GM19438 (cell line): ENCODE results near the gene PCNX4.

Source experiments
- ATAC-seq: cut with Tn5 transposase; IDR thresholded peaks from one replicate; pipeline ENCODE4 v1.9.1; 2021; ENCODE audit warnings: low read depth; ENCODE audit not compliant: unreplicated experiment

PCNX4 gene

DNA sequence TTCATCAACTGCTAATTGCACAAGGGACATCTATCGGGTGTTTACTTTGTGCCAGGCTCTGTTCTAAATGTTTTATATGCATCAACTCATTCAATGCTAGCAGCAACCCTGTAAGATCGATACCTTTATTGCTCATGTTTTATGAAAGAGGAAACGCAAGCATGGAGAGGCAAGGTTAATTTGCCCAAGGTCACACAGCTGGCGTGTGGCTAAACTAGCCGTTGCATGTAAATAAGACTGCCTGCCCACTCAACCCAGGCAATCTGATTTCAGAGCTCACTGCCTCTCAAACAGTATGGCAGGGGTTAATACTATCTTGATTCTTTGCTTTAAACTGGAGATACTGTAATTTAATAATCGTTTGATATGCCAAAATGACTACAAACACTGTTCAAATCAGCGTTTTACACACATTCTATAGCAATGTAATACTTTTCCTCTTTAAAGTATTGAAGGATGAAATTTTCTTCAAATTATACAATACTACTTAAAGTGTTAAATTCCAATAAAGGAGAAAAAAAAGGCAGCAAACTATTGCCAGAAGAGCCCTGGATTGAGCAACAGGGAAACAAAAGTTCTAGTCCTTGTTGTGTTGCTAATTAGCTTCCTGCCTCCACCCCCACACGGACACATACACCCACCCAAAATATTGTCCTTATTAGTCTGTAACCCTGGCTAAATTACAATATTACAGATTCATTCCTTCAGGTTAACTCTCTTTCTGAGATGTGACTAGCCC, 112.5 kb downstream of the PCNX4 start:
- peak; percentile 72 for ATAC-seq

DNA sequence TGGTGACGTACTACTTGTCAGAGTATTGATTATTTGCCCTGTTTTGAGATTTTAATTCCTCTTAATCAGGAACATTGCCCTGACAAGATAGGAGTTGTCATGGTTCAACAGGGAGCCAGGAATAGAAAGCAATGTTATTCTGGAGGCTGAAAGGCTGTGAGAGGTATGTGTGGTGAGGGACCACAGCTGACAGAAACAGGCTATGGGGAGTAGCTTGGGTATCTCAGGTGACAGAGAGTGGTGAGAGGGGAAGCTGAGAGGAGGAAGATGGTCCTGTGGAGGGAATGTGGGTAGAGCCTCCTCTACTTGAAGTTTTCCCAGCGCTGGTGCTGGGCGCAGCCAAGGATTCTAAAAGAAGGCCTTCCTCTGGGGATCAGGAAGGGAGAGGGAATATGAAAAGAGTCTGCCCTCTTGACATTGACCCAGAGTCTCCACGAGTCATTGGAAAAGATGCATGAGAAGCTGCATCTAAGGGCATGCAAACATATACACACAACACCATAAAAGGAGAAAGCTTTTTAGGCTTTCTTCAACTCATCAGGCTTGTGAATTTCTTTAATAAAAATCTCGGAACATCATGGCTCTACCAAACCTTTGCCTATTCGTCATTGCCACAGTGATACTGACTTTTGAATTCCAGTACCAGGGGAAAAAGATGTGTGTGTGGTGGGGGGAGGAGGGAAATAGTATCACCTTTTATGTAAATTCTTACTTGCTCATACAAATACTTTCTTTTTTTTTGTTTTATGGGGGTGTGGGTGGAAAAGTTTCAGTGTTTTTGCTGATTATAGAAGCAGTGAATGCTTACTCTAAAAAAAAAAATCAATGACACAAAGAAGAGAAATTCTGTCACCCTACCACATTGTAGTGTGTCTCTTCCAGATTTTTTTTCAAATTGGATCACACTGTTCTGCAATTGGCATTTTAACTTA, 113.4 kb downstream of the PCNX4 start:
- ATAC-seq = peak; percentile 70

DNA sequence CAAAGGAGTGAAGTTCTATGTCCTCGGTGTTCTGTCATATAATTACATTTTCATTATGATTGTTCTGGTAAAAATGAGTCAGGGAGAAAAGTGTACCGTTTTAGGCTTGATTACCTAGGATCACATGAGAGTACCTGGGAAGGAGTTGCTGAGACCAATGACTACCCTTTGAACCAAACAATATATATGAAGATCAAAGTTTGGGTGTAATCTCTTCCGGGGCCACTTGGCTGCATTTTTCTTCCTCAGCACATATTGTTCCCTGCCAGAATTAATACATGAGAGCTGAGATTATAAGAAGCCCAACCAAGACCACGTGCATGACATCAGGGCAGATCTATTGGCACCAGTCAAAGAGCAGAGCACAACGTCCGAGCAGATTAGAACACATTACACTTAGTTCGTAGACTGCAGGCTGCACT, 114.5 kb downstream of the PCNX4 start:
- no peak for ATAC-seq

DNA sequence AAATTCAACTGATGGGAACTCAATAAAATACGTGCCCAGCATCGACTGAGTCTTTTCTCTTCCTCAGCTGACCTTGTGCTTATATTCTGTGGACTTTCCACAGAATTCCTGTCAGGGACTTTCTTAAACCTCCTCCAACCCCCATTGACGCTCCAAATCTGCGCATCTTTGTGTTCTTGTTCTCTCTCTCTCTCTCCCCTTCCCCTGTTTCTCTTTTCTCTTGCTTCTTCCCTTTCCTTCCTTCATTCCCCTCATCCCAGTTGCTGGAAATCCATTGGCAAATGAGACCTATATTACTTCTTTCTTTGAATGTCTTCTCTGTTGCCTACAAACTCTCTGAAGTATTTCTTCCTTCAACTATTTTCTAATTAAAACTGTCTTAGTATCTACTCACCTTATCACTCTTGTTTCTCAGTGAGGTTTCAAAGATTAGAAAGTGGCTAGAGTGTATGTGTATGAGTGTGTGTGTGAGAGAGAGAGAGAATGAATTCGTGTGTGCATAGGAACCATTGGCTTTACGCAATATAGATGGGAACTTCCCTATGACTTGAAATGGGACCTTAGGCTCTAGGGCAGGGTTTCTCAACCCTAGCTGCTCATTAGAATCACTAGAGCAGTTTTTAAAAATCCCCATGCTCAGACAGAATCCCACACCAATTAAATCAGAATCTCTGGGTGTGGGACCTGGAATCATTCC, 115.3 kb downstream of the PCNX4 start:
- ATAC-seq = no peak

DNA sequence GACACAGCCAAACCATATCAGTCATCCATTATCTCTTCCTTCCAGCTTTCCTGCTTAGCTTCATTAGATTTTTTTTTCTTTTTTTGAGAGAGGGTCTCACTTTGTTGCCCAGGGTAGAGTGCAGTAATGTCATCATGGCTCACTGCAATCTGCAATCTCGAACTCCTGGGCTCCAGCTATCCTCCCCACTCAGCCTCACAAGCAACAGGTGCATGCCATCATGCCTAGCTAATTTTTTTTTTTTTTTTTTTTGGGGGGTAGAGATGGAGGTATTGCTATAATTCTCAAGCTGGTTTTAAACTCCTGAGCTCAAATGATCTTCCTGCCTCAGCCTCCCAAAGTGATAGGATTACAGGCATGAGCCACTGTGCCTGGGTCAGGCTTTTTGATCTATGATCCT, 119.0 kb downstream of the PCNX4 start:
- ATAC-seq = no peak

DNA sequence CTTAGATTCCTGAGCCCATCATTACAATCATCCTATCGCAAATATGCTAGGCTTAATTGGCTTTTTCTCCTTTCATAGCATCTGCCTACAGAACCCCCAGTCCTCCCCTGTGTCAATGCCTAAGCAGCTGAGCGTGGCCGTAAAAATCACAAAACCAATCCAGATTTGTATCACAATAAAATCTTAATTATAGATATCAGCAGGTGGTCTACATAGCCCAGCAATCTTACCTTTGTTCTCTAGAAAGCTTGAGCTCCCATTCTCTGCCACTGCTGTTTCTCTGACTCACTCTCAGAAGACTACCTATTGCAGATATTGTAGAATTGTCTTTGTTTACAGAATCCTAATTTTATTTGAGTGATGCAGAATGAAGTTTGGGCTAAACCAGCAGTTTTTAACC, 119.4 kb downstream of the PCNX4 start:
- no peak for ATAC-seq

DNA sequence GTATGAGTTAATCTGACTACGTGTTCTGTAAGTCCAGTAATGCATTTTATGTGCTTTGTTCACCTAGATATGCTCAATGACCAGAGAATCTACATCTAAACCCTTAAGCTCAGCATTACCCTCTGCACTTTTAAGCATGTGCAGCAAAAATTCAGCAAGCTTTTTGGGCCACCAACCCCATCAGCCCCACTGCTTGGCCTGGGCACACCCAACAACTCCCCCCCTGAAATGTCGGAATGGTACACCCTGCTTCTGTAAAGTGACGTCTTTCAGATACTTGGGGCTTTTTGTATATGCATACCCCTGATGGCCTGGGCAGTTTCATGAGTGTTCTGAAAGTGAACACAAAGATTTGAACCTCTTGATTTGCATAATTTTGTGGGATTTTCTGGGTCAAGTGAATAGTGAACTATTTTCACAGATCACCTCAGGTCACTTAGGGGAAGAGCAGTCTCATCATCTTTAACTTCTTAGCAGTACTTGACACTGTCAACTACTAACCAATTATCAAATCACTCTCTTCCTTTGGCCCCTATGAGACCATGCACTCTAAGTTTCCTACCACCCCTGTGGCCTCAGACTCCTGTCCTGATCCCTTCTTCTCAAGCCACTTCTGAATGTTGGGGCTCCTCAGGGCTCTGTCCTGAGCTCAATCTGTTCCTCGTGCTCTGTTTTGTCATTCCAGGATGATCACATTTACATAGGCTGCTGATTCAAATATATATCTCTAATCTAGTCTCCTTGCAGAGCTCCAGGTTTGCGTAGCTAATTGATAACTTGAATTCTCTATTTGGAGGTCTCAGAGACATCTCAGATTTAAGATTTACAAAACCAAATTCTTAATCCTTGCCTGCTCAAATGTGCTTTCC, 121.0 kb downstream of the PCNX4 start:
- peak; percentile 92 for ATAC-seq

DNA sequence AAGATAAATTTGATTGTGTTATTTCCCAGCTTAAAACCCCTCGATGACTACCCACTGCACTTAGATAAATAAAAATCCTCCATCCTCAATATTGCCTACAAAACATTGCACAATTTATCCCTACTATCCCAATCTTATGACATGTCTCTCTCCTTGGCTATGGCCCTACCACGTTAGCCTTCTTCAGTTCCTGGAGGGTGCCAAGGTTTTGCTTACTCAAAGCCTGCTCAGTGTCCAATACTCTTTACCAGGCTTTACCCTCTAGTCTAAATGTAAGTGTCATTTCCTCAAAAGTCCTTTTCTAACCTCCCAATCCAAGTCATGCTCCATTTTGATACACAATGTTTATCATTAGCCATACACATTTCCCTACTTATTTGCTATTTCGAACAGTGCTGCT, 122.3 kb downstream of the PCNX4 start:
- no peak for ATAC-seq

DNA sequence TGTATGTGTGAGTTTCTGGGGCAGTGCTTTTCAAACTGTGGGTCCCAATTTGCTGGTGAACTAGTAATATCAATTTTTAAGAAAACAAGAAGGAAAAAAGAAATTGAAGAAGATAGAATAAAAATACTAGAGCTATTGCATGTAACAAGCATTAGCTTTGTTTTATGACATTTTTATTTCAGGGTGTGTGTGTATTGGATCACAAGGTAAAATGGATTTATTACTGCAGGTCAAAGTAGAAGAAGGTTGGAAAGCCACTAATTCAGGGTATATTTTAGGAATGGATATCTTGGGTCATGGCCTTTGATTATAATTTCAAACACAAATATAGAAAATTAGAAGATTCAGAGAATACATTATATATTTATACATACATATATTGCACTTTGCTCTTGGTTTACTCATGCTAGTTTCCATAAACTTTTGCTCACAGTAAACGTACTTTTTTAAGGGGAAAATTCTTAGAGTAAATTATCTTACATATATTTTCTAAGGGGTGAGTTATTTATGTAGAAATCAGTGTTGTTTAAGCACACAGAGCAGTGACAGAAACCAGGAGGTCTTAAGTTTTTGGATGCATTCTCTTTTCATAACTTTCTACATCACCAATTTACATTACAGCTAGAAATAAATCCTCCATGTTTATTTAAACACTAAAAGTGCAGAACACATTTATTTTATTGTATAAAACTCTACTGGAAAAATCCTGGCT, 122.8 kb downstream of the PCNX4 start:
- ATAC-seq = no peak

DNA sequence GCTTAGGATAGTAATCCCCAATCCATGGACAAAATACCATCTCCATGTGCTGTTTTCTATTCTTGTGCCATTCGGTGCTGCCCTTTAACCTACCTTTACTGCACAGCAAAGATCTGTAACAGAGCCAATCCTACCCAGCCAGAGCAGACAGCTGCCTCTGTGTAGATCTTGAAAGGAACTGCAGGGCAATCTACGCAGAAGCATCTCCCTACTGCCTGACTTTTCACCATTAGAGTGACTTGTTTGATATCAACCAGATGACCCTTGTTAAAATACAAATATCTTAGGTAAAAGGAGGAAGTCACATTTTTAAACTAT, 123.4 kb downstream of the PCNX4 start:
- ATAC-seq = no peak

DNA sequence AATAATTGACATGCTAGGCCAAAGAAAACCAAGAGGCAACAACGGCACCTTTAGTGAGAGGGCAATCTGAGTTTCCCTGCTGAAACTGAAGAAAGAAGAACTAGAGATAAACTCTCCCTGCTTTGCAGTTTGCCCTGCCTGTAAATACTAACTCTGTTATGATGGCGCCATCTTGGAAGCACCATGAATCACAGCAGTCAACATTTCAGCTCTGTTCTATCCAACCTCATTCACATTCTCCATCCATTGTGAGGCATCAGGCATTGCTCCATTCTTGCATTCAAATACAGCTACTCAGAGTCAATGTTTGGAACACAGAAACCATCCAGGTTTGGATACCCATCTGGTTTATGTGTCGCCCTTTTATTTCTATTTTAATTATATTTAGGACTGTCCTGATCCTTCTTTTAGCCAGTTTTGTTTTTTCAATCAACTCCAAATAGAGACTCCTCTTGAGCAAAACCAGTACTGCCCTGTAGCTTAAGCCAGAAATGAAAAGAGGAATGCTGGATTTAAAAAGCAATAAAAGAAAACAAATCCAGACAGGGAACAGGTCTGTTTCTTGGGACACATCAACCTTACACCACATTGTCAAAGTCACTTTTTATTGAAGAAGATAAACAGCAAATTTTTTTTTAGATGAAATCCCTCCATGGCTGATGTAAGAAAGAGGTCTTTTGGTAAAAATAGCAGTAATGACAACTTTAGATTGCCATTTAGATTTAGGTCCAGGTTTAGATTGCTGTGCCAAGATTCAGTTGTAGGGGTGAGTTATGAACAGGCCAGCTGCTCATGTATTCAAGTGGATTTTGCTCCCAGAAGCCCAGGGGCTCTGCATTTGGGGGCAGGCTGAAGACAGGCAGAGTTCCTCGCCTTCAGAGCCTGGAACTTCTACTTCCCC, 124.0 kb downstream of the PCNX4 start:
- ATAC-seq = no peak

DNA sequence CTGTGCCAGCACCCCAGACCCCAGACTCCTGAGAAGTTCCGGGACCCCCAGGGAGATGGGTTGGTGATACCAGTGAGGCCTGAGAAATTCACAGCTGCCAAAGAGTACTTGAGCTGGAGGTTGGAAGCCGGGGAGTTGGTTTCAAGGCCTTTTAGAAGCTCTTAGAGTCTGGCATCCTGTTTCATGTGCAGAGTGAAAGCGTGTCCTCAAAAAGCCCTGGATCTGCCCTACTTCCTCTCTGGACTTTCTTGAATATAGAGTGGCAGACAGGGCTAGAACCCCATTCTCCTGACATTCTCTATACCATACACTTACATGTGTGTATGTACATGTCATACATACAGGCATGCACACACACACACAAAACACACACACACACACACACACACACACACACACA, 126.0 kb downstream of the PCNX4 start:
- ATAC-seq = no peak
